ACC112 (cell line): ENCODE results near the gene PLPP3.

Experiments
- H2AFZ ChIP-seq: fragments of 200-600 bp; sonication (generic); one replicate; pipeline ENCODE4 v1.6.0; 2017; ENCODE audit warnings: antibody characterized with exemption, low read length; ENCODE audit not compliant: unreplicated experiment
- H3K27ac ChIP-seq: fragments of 200-600 bp; sonication (generic); 2 replicates; pipeline ENCODE4 v1.5.1; 2014; ENCODE audit warnings: low read depth, mild to moderate bottlenecking, antibody characterized with exemption, low read length, moderate library complexity
- H3K27me3 ChIP-seq: fragments of 200-600 bp; sonication (generic); 2 replicates; pipeline ENCODE4 v1.6.1; 2014; ENCODE audit warnings: mild to moderate bottlenecking, antibody characterized with exemption, low read length, moderate library complexity, mixed read lengths; ENCODE audit not compliant: insufficient read depth
- H3K36me3 ChIP-seq: fragments of 200-600 bp; sonication (generic); 2 replicates; pipeline ENCODE4 v1.6.1; 2016; ENCODE audit warnings: mild to moderate bottlenecking, antibody characterized with exemption, low read length, moderate library complexity, mixed read lengths; ENCODE audit not compliant: insufficient read depth
- H3K4me1 ChIP-seq: fragments of 200-600 bp; sonication (generic); one replicate; pipeline ENCODE4 v1.6.1; 2016; ENCODE audit warnings: low read length, mixed read lengths; ENCODE audit not compliant: insufficient read depth, unreplicated experiment, control insufficient read depth
- H3K4me3 ChIP-seq: fragments of 200-600 bp; sonication (generic); 2 replicates; pipeline ENCODE4 v1.5.1; 2014; ENCODE audit warnings: mild to moderate bottlenecking, low read depth, low read length
- H3K79me2 ChIP-seq: fragments of 200-600 bp; sonication (generic); one replicate; pipeline ENCODE4 v1.6.0; 2016; ENCODE audit warnings: low read length; ENCODE audit not compliant: control insufficient read depth, unreplicated experiment, insufficient read depth

Gene PLPP3

DNA sequence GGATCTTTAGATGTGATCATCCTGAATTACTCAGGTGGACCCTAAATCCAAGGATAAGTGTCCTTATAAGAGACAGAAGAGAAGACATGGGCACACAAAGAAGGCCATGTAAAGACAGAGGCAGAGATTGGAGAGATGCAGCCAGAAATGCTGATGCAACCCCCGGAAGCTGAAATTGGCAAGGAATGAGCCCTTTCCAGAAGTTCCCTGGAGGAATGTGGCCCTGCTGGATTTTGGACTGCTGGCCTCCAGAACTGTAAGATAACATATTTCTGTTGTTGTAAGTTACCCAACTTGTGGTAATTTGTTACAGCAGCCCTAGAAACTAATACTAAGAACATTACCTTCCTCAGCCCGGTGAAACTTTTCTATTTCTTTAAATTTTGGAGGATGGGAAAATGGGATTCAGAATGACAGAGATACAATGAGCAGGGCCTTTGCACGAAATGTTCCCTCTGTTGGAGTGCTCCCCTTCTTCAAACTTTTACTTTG lies 11.2 kb upstream of the PLPP3 start:
- H2AFZ ChIP-seq = no peak overlapping the region
- H3K4me1 ChIP-seq = peaks cover 5% of the 10 kb centered on the region
- H3K27me3 ChIP-seq = no peaks in the 10 kb centered on the region
- no peaks in the 10 kb centered on the region for H3K36me3 ChIP-seq
- H3K27ac ChIP-seq = no peak overlapping the region
- no peaks in the 10 kb centered on the region for H3K79me2 ChIP-seq
- no peak overlapping the region for H3K4me3 ChIP-seq

DNA sequence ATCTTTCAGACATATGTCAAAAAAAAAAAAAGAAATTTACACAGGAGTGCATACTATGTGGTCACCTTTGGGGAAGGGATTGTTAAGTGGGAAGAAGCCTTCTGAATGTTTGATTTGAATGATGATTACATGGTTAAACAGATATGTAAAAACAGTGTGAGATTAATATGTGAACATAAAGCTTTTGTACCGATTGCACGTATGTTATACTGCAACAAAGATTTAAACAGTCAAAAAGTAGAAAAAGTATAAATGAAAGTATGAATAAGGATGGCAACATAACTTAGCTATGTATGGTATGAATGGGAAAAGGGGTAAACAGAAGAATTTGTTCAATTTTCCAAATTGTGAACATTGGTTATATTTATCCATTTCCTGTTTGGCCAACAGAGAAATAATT lies 10.0 kb upstream of the PLPP3 start:
- Histone ChIP-seq H3K36me3 (no peaks in the 10 kb centered on the region), H3K4me1 (peaks cover 5% of the 10 kb centered on the region), H3K79me2 (no peaks in the 10 kb centered on the region), H2AFZ (no peak overlapping the region), H3K4me3 (no peak overlapping the region), H3K27me3 (no peaks in the 10 kb centered on the region), H3K27ac (no peak overlapping the region)

GRCh38 chr1:56586502-56586901 lies 7.1 kb upstream of the PLPP3 start:
- Histone ChIP-seq H3K4me1 (peaks cover 5% of the 10 kb centered on the region), H3K4me3 (no peak overlapping the region), H3K79me2 (no peaks in the 10 kb centered on the region), H3K36me3 (no peaks in the 10 kb centered on the region), H3K27me3 (no peaks in the 10 kb centered on the region), H2AFZ (no peak overlapping the region), H3K27ac (no peak overlapping the region)

GRCh38 chr1:56585985-56586384 lies 6.6 kb upstream of the PLPP3 start:
- Histone ChIP-seq H3K27ac (no peak overlapping the region), H3K4me3 (no peak overlapping the region), H3K79me2 (no peaks in the 10 kb centered on the region), H3K36me3 (no peaks in the 10 kb centered on the region), H3K27me3 (no peaks in the 10 kb centered on the region), H3K4me1 (peaks cover 5% of the 10 kb centered on the region), H2AFZ (no peak overlapping the region)

DNA sequence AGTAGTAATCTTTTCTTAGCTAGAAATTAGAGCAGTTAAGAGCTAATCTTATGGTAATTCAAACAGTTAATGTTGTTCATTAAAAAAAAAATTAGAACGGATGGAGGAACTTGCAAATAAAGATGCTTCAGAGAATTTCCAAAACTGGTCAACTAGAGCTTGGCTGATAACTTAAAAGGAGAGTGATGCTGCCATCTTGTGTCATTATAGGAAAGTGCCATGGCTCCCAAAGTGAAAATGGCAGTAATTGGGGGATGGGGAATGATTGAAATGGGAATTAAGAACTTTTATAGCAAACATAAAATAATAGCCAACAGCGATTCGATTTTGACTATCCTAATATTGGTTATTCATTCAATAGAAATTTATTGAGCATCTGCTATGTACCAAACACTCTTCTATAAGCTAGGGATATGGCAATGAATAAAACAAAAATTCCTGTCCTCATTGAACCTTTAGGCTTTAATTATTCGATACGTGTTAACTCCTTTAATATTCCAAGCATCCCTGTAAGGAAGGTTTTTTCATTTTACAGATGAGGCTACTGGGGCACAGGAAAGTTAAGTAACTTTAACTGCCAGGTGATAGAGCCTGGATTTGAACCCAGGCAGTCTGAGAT lies 5.7 kb upstream of the PLPP3 start:
- peaks cover under 1% of the 10 kb centered on the region for H3K79me2 ChIP-seq
- peaks cover 9% of the 10 kb centered on the region for H3K4me1 ChIP-seq
- H2AFZ ChIP-seq = peak overlapping the region; percentile 52
- no peaks in the 10 kb centered on the region for H3K36me3 ChIP-seq
- no peak overlapping the region for H3K27ac ChIP-seq
- no peak overlapping the region for H3K4me3 ChIP-seq
- no peaks in the 10 kb centered on the region for H3K27me3 ChIP-seq

GRCh38 chr1:56583957-56584468 lies 4.7 kb upstream of the PLPP3 start:
- no peak overlapping the region for H3K27ac ChIP-seq
- H3K27me3 ChIP-seq = no peaks in the 10 kb centered on the region
- H3K4me3 ChIP-seq = no peak overlapping the region
- H2AFZ ChIP-seq = no peak overlapping the region
- no peaks in the 10 kb centered on the region for H3K36me3 ChIP-seq
- H3K4me1 ChIP-seq = peaks cover 11% of the 10 kb centered on the region
- H3K79me2 ChIP-seq = peaks cover 3% of the 10 kb centered on the region

DNA sequence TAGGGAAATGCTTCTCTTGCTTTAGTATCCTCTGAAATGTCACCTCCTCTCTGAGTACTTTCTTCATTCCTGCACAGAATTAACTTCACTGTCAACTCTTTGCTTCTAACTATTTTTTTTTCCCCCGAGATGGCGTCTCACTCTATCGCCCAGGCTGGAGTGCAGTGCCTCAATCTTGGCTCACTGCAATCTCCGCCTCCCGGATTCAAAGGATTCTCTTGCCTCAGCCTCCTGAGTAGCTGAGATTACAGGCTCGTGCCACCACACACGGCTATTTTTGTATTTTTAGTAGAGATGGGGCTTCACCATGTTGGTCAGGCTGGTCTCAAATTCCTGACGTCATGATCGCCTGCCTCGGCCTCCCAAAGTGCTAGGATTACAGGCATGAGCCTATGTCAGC lies 1.4 kb upstream of the PLPP3 start:
- peaks cover 36% of the 10 kb centered on the region for H3K79me2 ChIP-seq
- H3K4me1 ChIP-seq = peaks cover 8% of the 10 kb centered on the region
- H3K27ac ChIP-seq = no peak overlapping the region
- H3K36me3 ChIP-seq = peaks cover 2% of the 10 kb centered on the region; the same call in 1 of the 2 replicates
- no peak overlapping the region for H2AFZ ChIP-seq
- no peaks in the 10 kb centered on the region for H3K27me3 ChIP-seq
- no peak overlapping the region for H3K4me3 ChIP-seq

- H3K79me2 ChIP-seq = peaks cover 60% of the 10 kb centered on the region
- peaks cover 12% of the 10 kb centered on the region for H3K4me1 ChIP-seq
- peak overlapping the region; percentile 70 for H2AFZ ChIP-seq
- H3K27me3 ChIP-seq = no peaks in the 10 kb centered on the region
- H3K27ac ChIP-seq = peak overlapping the region; percentile 55
- peaks cover 7% of the 10 kb centered on the region; the same call in 1 of the 2 replicates for H3K36me3 ChIP-seq
- H3K4me3 ChIP-seq = peak overlapping the region; percentile 96
These were observed 1.0 kb downstream of the PLPP3 start for GRCh38 chr1:56578138-56578962.

GRCh38 chr1:56577406-56578137 lies 1.8 kb downstream of the PLPP3 start:
- H3K4me1 ChIP-seq = peaks cover 14% of the 10 kb centered on the region
- no peak overlapping the region for H2AFZ ChIP-seq
- H3K4me3 ChIP-seq = peak overlapping the region; percentile 96
- H3K36me3 ChIP-seq = peaks cover 7% of the 10 kb centered on the region; the same call in 1 of the 2 replicates
- H3K79me2 ChIP-seq = peaks cover 67% of the 10 kb centered on the region
- H3K27me3 ChIP-seq = no peaks in the 10 kb centered on the region
- H3K27ac ChIP-seq = peak overlapping the region; percentile 55

DNA sequence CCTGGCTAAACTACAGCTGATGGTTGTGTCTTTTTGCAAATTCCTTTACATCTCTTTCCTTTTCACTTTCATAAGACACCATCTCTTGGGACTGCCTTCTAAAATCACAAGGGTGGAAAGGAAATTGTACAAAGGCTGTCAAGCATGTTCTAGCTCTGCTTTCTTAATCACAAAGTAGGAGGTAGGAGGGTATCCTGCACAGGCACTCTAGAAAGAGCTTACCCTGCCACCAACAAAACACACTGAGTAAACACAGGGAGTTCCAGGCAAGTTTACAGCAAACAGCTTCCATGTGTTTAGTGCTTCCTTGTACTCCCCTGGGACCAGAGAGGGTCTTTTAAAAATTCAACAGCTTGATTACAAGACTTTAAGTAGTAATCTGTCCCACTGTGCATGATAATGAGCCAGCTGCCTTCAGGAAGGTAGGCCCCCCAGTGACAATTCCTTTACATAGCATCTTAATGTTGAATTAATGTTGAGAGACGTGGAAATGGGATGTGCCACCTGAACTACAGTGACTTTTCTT lies 2.4 kb downstream of the PLPP3 start:
- H3K79me2 ChIP-seq = peaks cover 74% of the 10 kb centered on the region
- H3K27ac ChIP-seq = peak overlapping the region; percentile 55; the same call in 1 of the 2 replicates
- H3K36me3 ChIP-seq = peaks cover 7% of the 10 kb centered on the region; the same call in 1 of the 2 replicates
- H3K4me3 ChIP-seq = peak overlapping the region; percentile 96
- H2AFZ ChIP-seq = no peak overlapping the region
- no peaks in the 10 kb centered on the region for H3K27me3 ChIP-seq
- H3K4me1 ChIP-seq = peaks cover 20% of the 10 kb centered on the region
